HG03575 (cell line): ENCODE results near the gene TPSAB1.

Experiments
- ATAC-seq: cut with Tn5 transposase; IDR thresholded peaks from one replicate; pipeline ENCODE4 v1.9.1; 2021; ENCODE audit not compliant: unreplicated experiment, insufficient number of reproducible peaks, low FRiP score; ENCODE audit errors: extremely low read depth

Gene TPSAB1

DNA sequence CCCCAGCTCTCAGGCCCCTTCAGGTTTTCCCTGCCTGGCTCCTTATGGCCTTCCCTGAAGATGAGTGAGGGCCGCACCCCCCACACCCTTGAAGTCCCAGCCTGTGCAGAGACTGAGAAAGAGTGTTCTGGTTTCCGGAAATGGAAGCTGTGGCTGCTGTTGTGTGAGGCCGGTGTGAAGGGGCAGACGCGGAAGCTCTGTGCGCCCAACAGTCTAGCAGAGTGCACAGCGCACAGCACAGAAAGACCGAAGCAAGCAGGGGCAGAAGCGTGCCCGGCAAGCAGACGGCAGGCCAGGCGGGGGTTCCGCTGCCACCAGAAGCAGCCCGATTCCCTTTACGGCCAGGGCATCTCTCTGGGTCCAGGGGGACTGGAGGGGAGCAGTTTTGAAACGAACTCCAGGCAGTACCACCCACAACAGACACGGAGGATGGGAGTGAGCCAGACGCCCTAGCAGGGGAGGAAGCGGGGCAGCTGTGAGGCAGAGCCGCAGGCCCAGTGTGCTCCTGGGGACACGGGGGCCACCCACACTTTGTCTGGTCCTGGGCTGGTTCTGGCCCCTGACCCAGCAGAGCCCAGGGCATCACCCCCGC lies 32.2 kb upstream of the TPSAB1 start:
- no peak for ATAC-seq

GRCh38 chr16:1209081-1209480 lies 31.4 kb upstream of the TPSAB1 start:
- no peak for ATAC-seq

DNA sequence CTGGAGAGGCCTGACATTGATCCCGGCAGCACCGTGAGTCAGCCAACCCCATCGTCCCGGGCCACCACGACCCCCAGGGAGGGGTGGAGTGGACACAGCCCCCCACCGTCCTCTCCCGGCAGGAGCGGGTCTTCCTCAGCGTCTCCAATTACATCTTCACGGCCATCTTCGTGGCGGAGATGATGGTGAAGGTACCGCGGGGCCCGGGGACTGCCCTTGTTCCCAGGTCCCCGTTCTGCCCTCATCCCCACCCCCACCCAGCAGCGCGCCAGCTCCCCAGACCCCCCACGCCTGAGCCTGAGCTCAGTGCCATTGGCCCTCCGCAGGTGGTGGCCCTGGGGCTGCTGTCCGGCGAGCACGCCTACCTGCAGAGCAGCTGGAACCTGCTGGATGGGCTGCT lies 30.0 kb upstream of the TPSAB1 start:
- ATAC-seq, result no peak

DNA sequence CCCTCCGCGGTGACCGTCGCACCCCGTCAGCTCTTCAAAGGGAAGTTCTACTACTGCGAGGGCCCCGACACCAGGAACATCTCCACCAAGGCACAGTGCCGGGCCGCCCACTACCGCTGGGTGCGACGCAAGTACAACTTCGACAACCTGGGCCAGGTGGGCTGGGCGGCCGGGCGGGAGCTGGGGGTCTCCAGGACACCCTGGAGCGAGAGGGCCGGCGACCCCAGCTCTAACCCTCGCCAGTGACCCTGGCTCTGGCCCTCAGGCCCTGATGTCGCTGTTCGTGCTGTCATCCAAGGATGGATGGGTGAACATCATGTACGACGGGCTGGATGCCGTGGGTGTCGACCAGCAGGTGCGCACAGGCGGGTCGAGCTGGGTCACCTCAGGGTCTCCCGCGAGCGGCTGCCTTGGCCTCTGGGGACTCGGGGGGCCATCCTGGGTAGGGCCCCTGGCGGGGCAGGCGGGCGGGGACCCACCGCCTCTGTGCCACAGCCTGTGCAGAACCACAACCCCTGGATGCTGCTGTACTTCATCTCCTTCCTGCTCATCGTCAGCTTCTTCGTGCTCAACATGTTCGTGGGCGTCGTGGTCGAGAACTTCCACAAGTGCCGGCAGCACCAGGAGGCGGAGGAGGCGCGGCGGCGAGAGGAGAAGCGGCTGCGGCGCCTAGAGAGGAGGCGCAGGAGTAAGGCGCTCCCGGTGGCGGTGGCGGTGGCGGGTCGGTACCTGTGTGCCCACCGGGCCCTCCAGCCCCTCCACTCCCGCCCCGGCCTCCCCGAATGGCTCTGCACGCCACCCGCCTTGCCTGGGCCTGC lies 28.8 kb upstream of the TPSAB1 start:
- no peak for ATAC-seq

GRCh38 chr16:1212616-1213194 lies 27.8 kb upstream of the TPSAB1 start:
- no peak for ATAC-seq

- no peak for ATAC-seq
These were observed 27.3 kb upstream of the TPSAB1 start for GRCh38 chr16:1213231-1213630.

DNA sequence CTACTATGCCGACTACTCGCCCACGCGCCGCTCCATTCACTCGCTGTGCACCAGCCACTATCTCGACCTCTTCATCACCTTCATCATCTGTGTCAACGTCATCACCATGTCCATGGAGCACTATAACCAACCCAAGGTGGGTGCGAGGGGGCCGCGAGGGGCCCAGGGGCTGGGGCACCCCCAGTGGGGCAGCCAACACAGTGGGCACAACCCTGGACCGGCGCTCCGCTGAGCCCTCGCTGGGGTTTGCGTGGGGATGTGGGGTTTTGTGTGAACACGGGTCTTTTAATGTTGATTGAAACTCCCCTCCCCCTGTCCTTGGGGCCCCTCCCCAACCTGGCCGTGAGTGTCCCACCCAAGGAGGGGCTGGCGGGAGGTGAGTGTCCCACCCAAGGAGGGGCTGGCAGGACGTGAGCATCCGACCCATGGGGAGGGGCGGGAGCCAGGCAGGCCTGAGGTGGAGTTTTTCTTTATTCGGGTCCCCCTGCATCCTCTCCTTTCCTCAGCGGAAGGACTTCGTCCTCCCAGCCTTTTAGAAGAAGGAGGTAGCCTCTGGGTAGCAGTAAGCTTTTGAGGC lies 26.6 kb upstream of the TPSAB1 start:
- ATAC-seq, result no peak

- no peak for ATAC-seq
These were observed 25.8 kb upstream of the TPSAB1 start for GRCh38 chr16:1214719-1215118.

GRCh38 chr16:1215574-1216295 lies 24.8 kb upstream of the TPSAB1 start:
- ATAC-seq, result no peak

DNA sequence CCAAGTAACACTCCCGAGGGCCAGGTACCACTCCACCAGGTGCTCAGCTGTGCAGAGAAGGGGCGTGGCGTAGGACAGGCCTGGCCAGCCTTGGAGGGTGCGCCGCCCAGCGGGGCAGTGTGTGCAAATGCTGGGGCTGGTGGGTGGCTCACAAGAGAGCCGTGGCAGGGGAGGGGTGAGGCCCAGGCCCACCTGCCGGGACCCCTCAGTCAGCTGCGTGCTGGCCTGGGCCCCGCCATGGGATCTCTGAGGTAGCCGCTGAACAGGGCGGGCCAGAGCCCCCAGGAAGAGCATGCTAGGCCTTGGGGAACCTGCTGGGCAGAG lies 24.2 kb upstream of the TPSAB1 start:
- ATAC-seq, result no peak

DNA sequence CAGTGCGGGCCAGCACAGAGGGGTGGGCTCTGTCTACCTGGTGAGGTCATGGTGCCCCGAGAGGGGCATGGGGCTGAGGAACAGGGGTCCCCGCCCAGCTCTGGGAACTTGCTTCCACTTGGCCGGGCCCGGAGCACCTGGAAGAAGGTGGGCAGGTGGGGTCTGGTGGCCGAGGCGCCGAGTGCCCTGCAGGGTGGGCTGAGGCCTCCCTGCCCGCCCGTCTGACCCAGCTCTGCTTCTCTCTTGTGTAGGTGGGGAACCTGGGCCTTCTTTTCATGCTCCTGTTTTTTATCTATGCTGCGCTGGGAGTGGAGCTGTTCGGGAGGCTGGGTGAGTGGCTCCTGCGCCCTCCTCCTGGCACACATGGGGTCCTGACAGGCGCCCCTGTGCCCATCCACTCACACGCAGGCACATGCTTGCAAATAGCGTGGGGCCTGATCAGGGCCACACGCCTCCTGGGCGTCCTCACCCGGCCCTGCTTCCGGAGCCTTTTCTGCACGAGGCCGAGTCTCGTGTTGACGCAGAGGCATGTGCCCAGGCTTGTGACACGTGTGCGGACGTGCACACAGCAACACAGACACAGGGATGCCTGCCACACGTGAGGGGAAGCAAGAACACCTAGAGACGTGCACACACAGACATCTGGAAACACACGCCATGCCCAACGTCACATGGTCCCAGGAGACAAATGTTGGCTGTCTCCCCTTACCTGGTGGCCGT lies 23.7 kb upstream of the TPSAB1 start:
- ATAC-seq, result no peak

DNA sequence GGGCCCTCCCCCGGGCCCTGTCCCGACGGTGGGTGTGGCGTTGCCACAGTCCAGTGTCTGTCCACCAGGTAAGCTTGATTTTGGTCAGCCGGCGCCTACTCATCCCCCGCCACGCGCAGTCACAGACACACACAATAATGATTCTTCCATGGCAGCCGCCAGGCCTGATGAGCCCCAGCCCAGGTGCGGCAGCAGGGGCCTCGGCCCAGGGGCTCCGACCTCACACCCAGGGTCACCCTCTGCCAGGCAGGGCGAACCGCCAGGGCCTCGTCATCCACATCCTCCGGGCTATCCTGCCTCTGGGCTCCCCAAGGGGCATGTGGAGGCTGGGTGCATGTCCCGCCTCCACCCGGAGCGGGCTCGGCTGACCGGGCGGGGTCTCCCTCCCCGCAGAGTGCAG lies 23.0 kb upstream of the TPSAB1 start:
- ATAC-seq, result no peak

DNA sequence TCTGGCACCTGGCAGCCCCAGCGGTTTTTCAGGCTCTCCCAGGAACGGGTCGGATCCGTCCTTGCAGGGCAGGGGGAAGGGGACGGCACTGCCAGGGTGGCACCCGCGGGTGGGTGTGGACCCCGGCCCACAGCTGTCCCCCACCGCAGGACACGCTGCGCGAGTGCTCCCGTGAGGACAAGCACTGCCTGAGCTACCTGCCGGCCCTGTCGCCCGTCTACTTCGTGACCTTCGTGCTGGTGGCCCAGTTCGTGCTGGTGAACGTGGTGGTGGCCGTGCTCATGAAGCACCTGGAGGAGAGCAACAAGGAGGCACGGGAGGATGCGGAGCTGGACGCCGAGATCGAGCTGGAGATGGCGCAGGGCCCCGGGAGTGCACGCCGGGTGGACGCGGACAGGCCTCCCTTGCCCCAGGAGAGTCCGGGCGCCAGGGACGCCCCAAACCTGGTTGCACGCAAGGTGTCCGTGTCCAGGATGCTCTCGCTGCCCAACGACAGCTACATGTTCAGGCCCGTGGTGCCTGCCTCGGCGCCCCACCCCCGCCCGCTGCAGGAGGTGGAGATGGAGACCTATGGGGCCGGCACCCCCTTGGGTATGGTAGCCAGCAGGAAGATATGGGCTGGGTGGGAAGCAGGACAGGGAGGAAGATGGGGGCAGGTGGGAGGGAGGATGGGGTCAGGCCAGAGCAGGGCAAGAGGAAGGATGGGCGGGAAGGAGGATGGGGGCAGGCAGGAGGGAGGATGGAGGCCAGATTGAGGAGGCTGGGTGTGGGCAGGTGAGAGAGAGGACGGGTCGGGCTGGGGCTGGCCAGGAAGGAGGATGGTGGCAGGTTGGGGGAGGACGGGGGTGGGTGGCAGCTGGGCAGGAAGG lies 22.2 kb upstream of the TPSAB1 start:
- no peak for ATAC-seq

- ATAC-seq, result no peak
These were observed 21.4 kb upstream of the TPSAB1 start for GRCh38 chr16:1218930-1219611.

DNA sequence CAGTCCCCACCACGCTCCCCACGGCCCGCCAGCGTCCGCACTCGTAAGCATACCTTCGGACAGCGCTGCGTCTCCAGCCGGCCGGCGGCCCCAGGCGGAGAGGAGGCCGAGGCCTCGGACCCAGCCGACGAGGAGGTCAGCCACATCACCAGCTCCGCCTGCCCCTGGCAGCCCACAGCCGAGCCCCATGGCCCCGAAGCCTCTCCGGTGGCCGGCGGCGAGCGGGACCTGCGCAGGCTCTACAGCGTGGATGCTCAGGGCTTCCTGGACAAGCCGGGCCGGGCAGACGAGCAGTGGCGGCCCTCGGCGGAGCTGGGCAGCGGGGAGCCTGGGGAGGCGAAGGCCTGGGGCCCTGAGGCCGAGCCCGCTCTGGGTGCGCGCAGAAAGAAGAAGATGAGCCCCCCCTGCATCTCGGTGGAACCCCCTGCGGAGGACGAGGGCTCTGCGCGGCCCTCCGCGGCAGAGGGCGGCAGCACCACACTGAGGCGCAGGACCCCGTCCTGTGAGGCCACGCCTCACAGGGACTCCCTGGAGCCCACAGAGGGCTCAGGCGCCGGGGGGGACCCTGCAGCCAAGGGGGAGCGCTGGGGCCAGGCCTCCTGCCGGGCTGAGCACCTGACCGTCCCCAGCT lies 20.3 kb upstream of the TPSAB1 start:
- no peak for ATAC-seq

DNA sequence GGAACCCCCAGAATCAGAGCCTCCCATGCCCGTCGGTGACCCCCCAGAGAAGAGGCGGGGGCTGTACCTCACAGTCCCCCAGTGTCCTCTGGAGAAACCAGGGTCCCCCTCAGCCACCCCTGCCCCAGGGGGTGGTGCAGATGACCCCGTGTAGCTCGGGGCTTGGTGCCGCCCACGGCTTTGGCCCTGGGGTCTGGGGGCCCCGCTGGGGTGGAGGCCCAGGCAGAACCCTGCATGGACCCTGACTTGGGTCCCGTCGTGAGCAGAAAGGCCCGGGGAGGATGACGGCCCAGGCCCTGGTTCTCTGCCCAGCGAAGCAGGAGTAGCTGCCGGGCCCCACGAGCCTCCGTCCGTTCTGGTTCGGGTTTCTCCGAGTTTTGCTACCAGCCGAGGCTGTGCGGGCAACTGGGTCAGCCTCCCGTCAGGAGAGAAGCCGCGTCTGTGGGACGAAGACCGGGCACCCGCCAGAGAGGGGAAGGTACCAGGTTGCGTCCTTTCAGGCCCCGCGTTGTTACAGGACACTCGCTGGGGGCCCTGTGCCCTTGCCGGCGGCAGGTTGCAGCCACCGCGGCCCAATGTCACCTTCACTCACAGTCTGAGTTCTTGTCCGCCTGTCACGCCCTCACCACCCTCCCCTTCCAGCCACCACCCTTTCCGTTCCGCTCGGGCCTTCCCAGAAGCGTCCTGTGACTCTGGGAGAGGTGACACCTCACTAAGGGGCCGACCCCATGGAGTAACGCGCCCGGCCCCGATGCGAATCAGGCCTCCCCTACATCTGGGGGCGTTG lies 19.5 kb upstream of the TPSAB1 start:
- no peak for ATAC-seq
